PC-9 (cell line): ENCODE results near the gene SPATS1. TPM values are rescaled to one million over a fixed set of nuclear protein-coding genes. Genes with fewer than 3 reads are reported as not detected.
"Not testable (repeated sequence)": the region's sequence is repeated elsewhere in the genome, so short reads cannot be mapped to it uniquely, and the experiment has no call there.

Experiments used
- BruUV-seq: library from RNA; stranded (reverse); fragments of 400-500 nt; replicated peaks from 2 replicates; lab custom pipeline; 2021; lab: Mats Ljungman, UMichigan
- CTCF ChIA-PET: fragments of 300-600 bp; sonication (Branson Sonifier 250); formaldehyde crosslinking; loops from one replicate; lab custom pipeline; 2022; ENCODE audit warnings: antibody characterized with exemption; lab: Charles Lee
- POLR2A ChIA-PET: fragments of 300-600 bp; sonication (Branson Sonifier 250); formaldehyde crosslinking; loops from one replicate; lab custom pipeline; 2022; ENCODE audit warnings: antibody characterized with exemption; ENCODE audit not compliant: unreplicated experiment; lab: Charles Lee
- DNase-seq, 2 experiments: peaks; one replicate each; pipeline versions ENCODE4 v3.0.0 to v3.0.0-alpha.2; 2015 to 2022; ENCODE audit warnings: mixed read lengths in 1 of 2
- H2AFZ ChIP-seq: fragments of 200-600 bp; sonication (generic); 2 replicates; pipeline ENCODE4 v1.8.1; 2017; ENCODE audit warnings: antibody characterized with exemption
- H3F3A ChIP-seq: fragments of 200-600 bp; sonication (generic); 2 replicates; pipeline ENCODE4 v1.8.1; 2017; ENCODE audit warnings: antibody characterized with exemption, mild to moderate bottlenecking, low read depth; ENCODE audit not compliant: insufficient read depth
- H3K27ac ChIP-seq: fragments of 200-600 bp; sonication (generic); 2 replicates; pipeline ENCODE4 v1.6.1; 2016; ENCODE audit warnings: mixed run types
- H3K27me3 ChIP-seq: fragments of 200-600 bp; sonication (generic); 2 replicates; pipeline ENCODE4 v1.6.1; 2016; ENCODE audit warnings: low read depth, mixed run types; ENCODE audit not compliant: insufficient read depth
- H3K36me3 ChIP-seq: fragments of 200-600 bp; sonication (generic); 2 replicates; pipeline ENCODE4 v1.6.1; 2016; ENCODE audit warnings: low read depth, mixed run types
- H3K4me1 ChIP-seq: fragments of 200-600 bp; sonication (generic); replicated peaks from 2 replicates; pipeline ENCODE4 v1.6.1; 2016; ENCODE audit warnings: mixed run types; ENCODE audit not compliant: insufficient read depth
- H3K4me2 ChIP-seq: fragments of 200-600 bp; sonication (generic); 2 replicates; pipeline ENCODE4 v1.6.1; 2017; ENCODE audit warnings: mixed run types
- H3K4me3 ChIP-seq: fragments of 200-600 bp; sonication (generic); 2 replicates; pipeline ENCODE4 v1.6.1; 2016; ENCODE audit warnings: mixed run types
- H3K79me2 ChIP-seq: fragments of 200-600 bp; sonication (generic); 2 replicates; pipeline ENCODE4 v1.6.1; 2017; ENCODE audit warnings: low read depth, mixed run types
- H3K9me2 ChIP-seq: fragments of 200-600 bp; sonication (generic); 2 replicates; pipeline ENCODE4 v1.8.1; 2017; ENCODE audit warnings: mild to moderate bottlenecking; ENCODE audit not compliant: insufficient read depth
- H3K9me3 ChIP-seq: fragments of 200-600 bp; sonication (generic); 2 replicates; pipeline ENCODE4 v1.8.1; 2016; ENCODE audit warnings: low read depth; ENCODE audit not compliant: insufficient read depth
- H4K20me1 ChIP-seq: fragments of 200-600 bp; sonication (generic); 2 replicates; pipeline ENCODE4 v1.8.1; 2017; ENCODE audit not compliant: insufficient read depth
- EZH2 ChIP-seq: fragments of 200-600 bp; sonication (generic); IDR thresholded peaks from 2 replicates; pipeline ENCODE4 v1.8.0; 2017; ENCODE audit warnings: antibody characterized with exemption, low read depth
- intact Hi-C: fragments of 100-400 bp; cut with micrococcal nuclease; formaldehyde crosslinking; loops from one replicate; pipeline ENCODE4 v1.10.0; 2022; ENCODE audit not compliant: unreplicated experiment
- total RNA-seq: library from RNA; stranded (reverse); gene quantifications from 2 replicates; pipeline ENCODE4 v1.2.3, GENCODE V29; 2021
- TF ChIP-seq, protein P1 (sequence below): fragments of 200-600 bp; sonication (generic); conservative IDR thresholded peaks from 2 replicates; pipeline ENCODE4 v1.6.1; 2017; ENCODE audit warnings: mixed run types, antibody characterized with exemption, mild to moderate bottlenecking, moderate library complexity

The SPATS1 gene
- total RNA-seq, 1 experiment from 2014 or later: not detected

DNA sequence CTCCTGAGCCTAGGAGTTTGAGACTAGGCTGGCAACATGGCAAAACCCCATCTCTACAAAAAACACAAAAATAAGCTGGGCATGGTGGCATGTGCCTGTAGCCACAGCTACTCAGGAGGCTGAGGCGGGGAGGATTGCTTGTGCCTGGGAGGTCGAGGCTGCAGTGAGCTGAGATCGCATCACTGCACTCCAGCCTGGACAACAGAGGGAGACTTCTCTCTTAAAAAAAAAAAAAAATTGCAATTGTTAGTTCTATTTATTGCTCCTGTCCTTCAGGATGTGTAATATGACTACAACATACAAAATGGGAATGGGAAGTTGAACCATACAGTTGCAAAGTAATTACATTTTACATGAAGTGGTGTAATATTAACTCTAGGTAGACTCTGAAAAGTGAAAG lies 21.2 kb upstream of the SPATS1 start:
- intact Hi-C loops: no loop called here
- Histone ChIP-seq H3K27ac (no peak overlapping the region), H2AFZ (no peak overlapping the region), H3F3A (no peaks in the 10 kb centered on the region), H3K79me2 (no peaks in the 10 kb centered on the region), H4K20me1 (no peaks in the 10 kb centered on the region), H3K9me2 (no peaks in the 10 kb centered on the region), H3K9me3 (no peaks in the 10 kb centered on the region), H3K4me3 (no peak overlapping the region), H3K36me3 (no peaks in the 10 kb centered on the region), H3K4me1 (no peaks in the 10 kb centered on the region), H3K27me3 (peaks cover 65% of the 10 kb centered on the region), H3K4me2 (no peak overlapping the region)
- POLR2A ChIA-PET: interaction anchor here (0.6 kb wide), 1 partner anchor 265 kb away, joined by 9 read pairs; no protein-coding TSS in a partner anchor
- no TSS peak for BruUV-seq
- CTCF ChIA-PET: no interaction called here
- TF ChIP-seq, protein P1, sequence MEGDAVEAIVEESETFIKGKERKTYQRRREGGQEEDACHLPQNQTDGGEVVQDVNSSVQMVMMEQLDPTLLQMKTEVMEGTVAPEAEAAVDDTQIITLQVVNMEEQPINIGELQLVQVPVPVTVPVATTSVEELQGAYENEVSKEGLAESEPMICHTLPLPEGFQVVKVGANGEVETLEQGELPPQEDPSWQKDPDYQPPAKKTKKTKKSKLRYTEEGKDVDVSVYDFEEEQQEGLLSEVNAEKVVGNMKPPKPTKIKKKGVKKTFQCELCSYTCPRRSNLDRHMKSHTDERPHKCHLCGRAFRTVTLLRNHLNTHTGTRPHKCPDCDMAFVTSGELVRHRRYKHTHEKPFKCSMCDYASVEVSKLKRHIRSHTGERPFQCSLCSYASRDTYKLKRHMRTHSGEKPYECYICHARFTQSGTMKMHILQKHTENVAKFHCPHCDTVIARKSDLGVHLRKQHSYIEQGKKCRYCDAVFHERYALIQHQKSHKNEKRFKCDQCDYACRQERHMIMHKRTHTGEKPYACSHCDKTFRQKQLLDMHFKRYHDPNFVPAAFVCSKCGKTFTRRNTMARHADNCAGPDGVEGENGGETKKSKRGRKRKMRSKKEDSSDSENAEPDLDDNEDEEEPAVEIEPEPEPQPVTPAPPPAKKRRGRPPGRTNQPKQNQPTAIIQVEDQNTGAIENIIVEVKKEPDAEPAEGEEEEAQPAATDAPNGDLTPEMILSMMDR: no peak
- no peak for TF ChIP-seq EZH2
- no peak for DNase-seq

DNA sequence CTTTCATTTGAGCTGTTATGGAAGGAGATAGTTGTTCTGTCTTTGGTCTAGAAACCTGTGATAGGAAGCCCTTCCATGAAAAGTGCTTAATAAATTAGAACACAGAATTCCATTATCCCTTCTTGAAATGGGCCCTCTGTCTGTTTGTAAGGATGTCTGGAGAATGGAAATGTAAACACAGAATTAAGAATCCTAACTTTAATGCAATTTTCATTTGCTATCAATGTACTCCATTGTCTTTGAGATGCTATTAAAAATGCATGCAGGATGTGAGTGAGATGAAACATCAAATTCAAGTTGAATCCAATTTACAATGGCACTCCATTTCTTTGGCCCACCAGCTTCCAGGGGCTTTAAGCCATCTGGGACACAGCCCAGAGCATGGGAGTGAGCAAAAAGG lies 15.4 kb upstream of the SPATS1 start:
- H3K9me2 ChIP-seq: no peaks in the 10 kb centered on the region
- no peaks in the 10 kb centered on the region for H3K36me3 ChIP-seq
- CTCF ChIA-PET: no interaction called here
- H3K9me3 ChIP-seq: no peaks in the 10 kb centered on the region
- intact Hi-C loops: no loop called here
- no peak overlapping the region for H2AFZ ChIP-seq
- BruUV-seq: no TSS peak
- no peak for DNase-seq
- no peak overlapping the region for H3K4me3 ChIP-seq
- H3K4me1 ChIP-seq: no peaks in the 10 kb centered on the region
- no peaks in the 10 kb centered on the region for H3F3A ChIP-seq
- no peak for TF ChIP-seq EZH2
- no peak overlapping the region for H3K27ac ChIP-seq
- no peaks in the 10 kb centered on the region for H4K20me1 ChIP-seq
- no peak overlapping the region for H3K4me2 ChIP-seq
- H3K27me3 ChIP-seq: peaks cover 51% of the 10 kb centered on the region
- H3K79me2 ChIP-seq: no peaks in the 10 kb centered on the region
- POLR2A ChIA-PET: no interaction called here

DNA sequence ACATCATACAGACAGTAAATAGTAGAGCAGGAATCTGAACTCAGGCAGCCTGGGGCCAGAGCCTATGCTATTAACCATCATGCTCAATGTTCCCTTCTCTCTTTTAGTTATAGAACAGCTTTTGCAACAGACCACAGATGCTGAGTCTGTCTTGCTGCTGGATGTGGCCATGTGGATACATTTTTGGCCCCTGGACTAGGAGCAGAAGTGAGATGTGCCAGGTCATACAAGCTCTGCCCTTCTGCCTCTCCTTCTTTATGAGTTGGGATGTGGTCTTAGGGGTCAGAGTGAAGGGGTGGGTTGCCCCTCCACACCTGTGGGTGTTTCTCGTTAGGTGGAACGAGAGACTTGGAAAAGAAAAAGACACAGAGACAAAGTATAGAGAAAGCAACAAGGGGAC lies 14.7 kb upstream of the SPATS1 start:
- no peaks in the 10 kb centered on the region for H3K9me3 ChIP-seq
- no peak overlapping the region for H3K27ac ChIP-seq
- H3K9me2 ChIP-seq: no peaks in the 10 kb centered on the region
- no peak for DNase-seq
- no TSS peak for BruUV-seq
- no peaks in the 10 kb centered on the region for H3K36me3 ChIP-seq
- POLR2A ChIA-PET: no interaction called here
- no peaks in the 10 kb centered on the region for H3F3A ChIP-seq
- intact Hi-C loops: no loop called here
- H4K20me1 ChIP-seq: no peaks in the 10 kb centered on the region
- peaks cover 49% of the 10 kb centered on the region for H3K27me3 ChIP-seq
- H3K79me2 ChIP-seq: no peaks in the 10 kb centered on the region
- no peak overlapping the region for H3K4me2 ChIP-seq
- H2AFZ ChIP-seq: no peak overlapping the region
- TF ChIP-seq, protein P1: no peak
- TF ChIP-seq EZH2: no peak
- H3K4me3 ChIP-seq: no peak overlapping the region
- CTCF ChIA-PET: no interaction called here
- no peaks in the 10 kb centered on the region for H3K4me1 ChIP-seq

DNA sequence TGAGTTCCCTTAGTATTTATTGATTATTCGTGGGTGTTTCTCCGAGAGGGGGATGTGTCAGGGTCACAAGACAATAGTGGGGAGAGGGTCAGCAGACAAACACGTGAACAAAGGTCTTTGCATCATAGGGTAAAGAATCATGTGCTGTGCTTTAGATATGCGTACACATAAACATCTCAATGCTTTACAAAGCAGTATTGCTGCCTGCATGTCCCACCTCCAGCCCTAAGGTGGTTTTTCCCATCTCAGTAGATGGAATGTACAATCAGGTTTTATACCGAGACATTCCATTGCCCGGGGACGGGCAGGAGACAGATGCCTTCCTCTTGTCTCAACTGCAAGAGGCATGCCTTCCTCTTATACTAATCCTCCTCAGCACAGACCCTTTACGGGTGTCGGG lies 14.2 kb upstream of the SPATS1 start:
- H3K9me3 ChIP-seq, intact Hi-C loops, POLR2A ChIA-PET, BruUV-seq, H2AFZ ChIP-seq, H3K4me2 ChIP-seq, H4K20me1 ChIP-seq, H3K79me2 ChIP-seq, H3K4me3 ChIP-seq, H3F3A ChIP-seq, DNase-seq, H3K9me2 ChIP-seq, H3K4me1 ChIP-seq, H3K36me3 ChIP-seq, CTCF ChIA-PET, H3K27ac ChIP-seq: not testable (repeated sequence)
- peaks cover 45% of the 10 kb centered on the region for H3K27me3 ChIP-seq
